Endothelial cell of umbilical vein (primary cell): Measurements from ENCODE around the gene ZFX. TPM values are rescaled to one million over a fixed set of nuclear protein-coding genes. Genes with fewer than 3 reads are reported as not detected.

Experiments
- BruUV-seq: library from RNA; stranded (reverse); fragments of 400-500 nt; replicated peaks from 2 replicates; lab custom pipeline; 2021; lab: Mats Ljungman, UMichigan
- CTCF ChIA-PET: fragments of 300-600, 350-600 bp; sonication (Branson Sonifier 250); formaldehyde crosslinking; loops from one replicate; lab custom pipeline; 2021; ENCODE audit warnings: antibody characterized with exemption, inconsistent platforms; lab: Charles Lee
- POLR2A ChIA-PET: fragments of 300-600, 350-600 bp; sonication (Branson Sonifier 250); formaldehyde crosslinking; loops from one replicate; lab custom pipeline; 2021; ENCODE audit warnings: antibody characterized with exemption, inconsistent platforms; lab: Charles Lee
- DNase-seq: peaks from one replicate; pipeline ENCODE4 v3.0.0-alpha.2; 2011; ENCODE audit warnings: low read depth, low spot score
- FAIRE-seq: peaks from 2 replicates; lab custom pipeline; 2011; peaks lifted over from hg19 to GRCh38; lab: Jason Lieb, UNC
- H2AFZ ChIP-seq: 2 replicates; pipeline ENCODE4 v1.6.0; 2012; ENCODE audit warnings: low read depth, low read length, control low read depth, inconsistent platforms
- H3K27ac ChIP-seq: 2 replicates; pipeline ENCODE4 v1.5.1; 2011; ENCODE audit warnings: low read depth, mild to moderate bottlenecking, control low read depth, low read length, moderate library complexity; ENCODE audit not compliant: insufficient read depth
- H3K27me3 ChIP-seq, 2 experiments: 2 replicates each; pipeline versions ENCODE4 v1.6.0 to v1.6.1; 2011; ENCODE audit warnings: low read length in 2 of 2, mixed read lengths in 1 of 2; ENCODE audit not compliant: control insufficient read depth in 2 of 2, insufficient read depth in 2 of 2
- H3K36me3 ChIP-seq, 2 experiments: 2 replicates in 1 of 2; 3 replicates in 1 of 2; pipeline ENCODE4 v1.5.1; 2011; ENCODE audit warnings: low read length in 2 of 2, mild to moderate bottlenecking in 1 of 2, moderate library complexity in 1 of 2; ENCODE audit not compliant: control insufficient read depth in 2 of 2, insufficient read depth in 2 of 2; ENCODE audit errors: extremely low read depth in 1 of 2
- H3K4me1 ChIP-seq: 3 replicates; pipeline ENCODE4 v1.5.1; 2011; ENCODE audit warnings: mild to moderate bottlenecking, low read length; ENCODE audit not compliant: control insufficient read depth, insufficient read depth; ENCODE audit errors: extremely low read depth
- H3K4me2 ChIP-seq: 2 replicates; pipeline ENCODE4 v1.6.1; 2011; ENCODE audit warnings: low read length, control low read depth, mixed read lengths; ENCODE audit not compliant: insufficient read depth
- H3K4me3 ChIP-seq, 3 experiments: fragments of 200-600 bp in 1 of 3; sonication (generic), shearing (Covaris generic) in 1 of 3; replicated peaks in 1 of 3; 2 replicates each; pipeline ENCODE4 v1.5.1; 2011 to 2016; ENCODE audit warnings: control low read depth in 3 of 3, low read length in 3 of 3, mild to moderate bottlenecking in 2 of 3, inconsistent platforms in 1 of 3, low read depth in 1 of 3, moderate library complexity in 1 of 3; ENCODE audit not compliant: insufficient read depth in 1 of 3
- H3K79me2 ChIP-seq: 2 replicates; pipeline ENCODE4 v1.6.0; 2012; ENCODE audit warnings: low read length, inconsistent platforms; ENCODE audit not compliant: control insufficient read depth, insufficient read depth
- H3K9ac ChIP-seq: replicated peaks from 2 replicates; pipeline ENCODE3; 2011; ENCODE audit warnings: low read length, control low read depth; ENCODE audit not compliant: insufficient read depth; ENCODE audit errors: extremely low read depth
- H3K9me1 ChIP-seq: replicated peaks from 3 replicates; pipeline ENCODE4 v1.6.0; 2011; ENCODE audit warnings: mild to moderate bottlenecking, low read length; ENCODE audit not compliant: control insufficient read depth, insufficient read depth; ENCODE audit errors: extremely low read depth
- H3K9me3 ChIP-seq: replicated peaks from 2 replicates; pipeline ENCODE4 v1.5.1; 2012; ENCODE audit warnings: low read length, inconsistent platforms; ENCODE audit not compliant: control insufficient read depth, insufficient read depth
- H4K20me1 ChIP-seq: replicated peaks from 2 replicates; pipeline ENCODE3; 2011; ENCODE audit warnings: mild to moderate bottlenecking, low read length; ENCODE audit not compliant: control insufficient read depth, insufficient read depth; ENCODE audit errors: extremely low read depth
- EZH2 ChIP-seq: IDR thresholded peaks from 2 replicates; pipeline ENCODE4 v1.6.1; 2012; ENCODE audit warnings: borderline replicate concordance, low read depth, mild to moderate bottlenecking, moderate library complexity, low read length, inconsistent platforms; ENCODE audit not compliant: severe bottlenecking
- FOS ChIP-seq: IDR thresholded peaks from 2 replicates; pipeline ENCODE4 v1.6.1; 2011; ENCODE audit warnings: mild to moderate bottlenecking, low read length, moderate library complexity, borderline replicate concordance; ENCODE audit not compliant: insufficient read depth
- GATA2 ChIP-seq: IDR thresholded peaks from 2 replicates; pipeline ENCODE4 v1.7.0; 2011; ENCODE audit warnings: low read depth, mild to moderate bottlenecking, moderate library complexity, mixed read lengths, low read length; ENCODE audit not compliant: insufficient read length, insufficient read depth
- JUN ChIP-seq: IDR thresholded peaks from 2 replicates; pipeline ENCODE4 v1.6.1; 2011; ENCODE audit warnings: borderline replicate concordance, low read depth; ENCODE audit not compliant: insufficient read length, insufficient read depth
- MYC ChIP-seq: IDR thresholded peaks from one replicate; pipeline ENCODE4 v1.6.1; 2011; ENCODE audit warnings: mild to moderate bottlenecking, low read depth, low read length
- POLR2A ChIP-seq: IDR thresholded peaks from 2 replicates; pipeline ENCODE4 v1.6.1; 2012; ENCODE audit warnings: low read depth, mild to moderate bottlenecking, control low read depth, low read length
- POLR2AphosphoS5 ChIP-seq: IDR thresholded peaks from 2 replicates; pipeline ENCODE4 v1.6.1; 2012; ENCODE audit warnings: low read depth, mild to moderate bottlenecking, control low read depth, low read length, moderate library complexity; ENCODE audit not compliant: insufficient read depth
- dilution Hi-C: fragments of 300-500 bp; cut with MboI; formaldehyde crosslinking; loops from one replicate; pipeline ENCODE4 v1.15.0; 2019; ENCODE audit warnings: low sequenced_read_pairs; ENCODE audit not compliant: extremely low pct_ligation_motif_present
- intact Hi-C: fragments of 100-400 bp; cut with micrococcal nuclease; formaldehyde crosslinking; loops from one replicate; pipeline ENCODE4 v1.10.0; 2022
- polyA plus RNA-seq, 4 experiments: library from polyadenylated mRNA; depleted of rRNA in 3 of 4; stranded (reverse) in 3 of 4; unstranded in 1 of 4; fragments of >200 nt; gene quantifications; 2 replicates each; pipeline versions ENCODE4 v1.2.1 to v1.2.3, GENCODE V29; 2011 to 2012; ENCODE audit warnings: missing spikeins in 1 of 4
- total RNA-seq: library from RNA; stranded (reverse); gene quantifications from 2 replicates; pipeline ENCODE4 v1.2.3, GENCODE V29; 2021
- TF ChIP-seq, protein P1 (sequence below), 2 donors: IDR thresholded peaks; 1 replicate in 1 of 2; 2 replicates in 1 of 2; pipeline ENCODE4 v1.5.1; 2011; ENCODE audit warnings: low read length in 2 of 2, mild to moderate bottlenecking in 2 of 2, moderate library complexity in 2 of 2, control low read depth in 1 of 2, inconsistent platforms in 1 of 2, low read depth in 1 of 2; ENCODE audit not compliant: insufficient read depth in 1 of 2; ENCODE audit errors: extremely low read depth in 1 of 2
- TF ChIP-seq, protein P2 (sequence below): IDR thresholded peaks from 2 replicates; pipeline ENCODE4 v1.6.1; 2011; ENCODE audit not compliant: insufficient read depth, insufficient read length

The ZFX gene
- total and polyA plus RNA-seq, 2 donors (not counting 3 experiments of a cell fraction or from before 2014, with no cell fraction given), result 11.4 to 34.1 TPM

DNA sequence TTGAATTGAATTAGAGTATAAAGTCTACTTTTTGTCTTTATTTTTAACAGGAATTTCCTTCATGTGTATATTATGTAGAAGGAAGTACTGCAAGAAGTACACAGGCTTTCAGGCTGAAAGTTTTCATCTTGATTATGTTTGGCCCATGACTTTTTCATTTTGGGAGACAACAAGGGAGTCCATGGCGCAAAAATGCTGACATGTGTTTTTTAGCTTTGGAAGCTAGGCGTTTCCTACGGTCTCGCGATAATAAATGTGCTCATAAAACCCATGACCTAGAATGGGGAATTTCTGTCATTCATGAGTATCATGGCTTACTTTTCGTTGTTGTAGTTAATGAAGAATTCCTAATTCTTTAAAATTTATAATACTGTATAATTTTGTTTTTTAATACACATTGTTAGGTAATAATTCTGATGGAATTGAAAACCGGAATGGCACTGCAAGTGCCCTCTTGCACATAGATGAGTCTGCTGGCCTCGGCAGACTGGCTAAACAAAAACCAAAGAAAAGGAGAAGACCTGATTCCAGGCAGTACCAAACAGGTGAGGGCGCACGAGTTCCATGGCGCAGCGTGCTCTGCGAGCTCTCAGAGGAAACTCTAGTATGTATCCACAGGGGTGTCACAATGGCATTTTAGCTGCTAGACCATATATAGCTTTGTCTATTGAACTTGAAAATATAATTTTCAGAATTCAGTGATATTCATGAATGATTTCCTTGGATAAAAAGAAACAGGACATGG is 59.1 kb downstream of the ZFX start:
- no peaks in the 10 kb centered on the region for H3K9me3 ChIP-seq
- H3K4me2 ChIP-seq, result no peak overlapping the region
- DNase-seq (no peak), FAIRE-seq (no peak)
- H2AFZ ChIP-seq, result no peak overlapping the region
- H3K4me1 ChIP-seq, result no peaks in the 10 kb centered on the region
- intact Hi-C loops, result no loop called here
- no peak for TF ChIP-seq EZH2
- no peak for TF ChIP-seq POLR2AphosphoS5
- no peak for TF ChIP-seq POLR2A
- no peak for TF ChIP-seq GATA2
- no peak for TF ChIP-seq JUN
- TF ChIP-seq, protein P1, sequence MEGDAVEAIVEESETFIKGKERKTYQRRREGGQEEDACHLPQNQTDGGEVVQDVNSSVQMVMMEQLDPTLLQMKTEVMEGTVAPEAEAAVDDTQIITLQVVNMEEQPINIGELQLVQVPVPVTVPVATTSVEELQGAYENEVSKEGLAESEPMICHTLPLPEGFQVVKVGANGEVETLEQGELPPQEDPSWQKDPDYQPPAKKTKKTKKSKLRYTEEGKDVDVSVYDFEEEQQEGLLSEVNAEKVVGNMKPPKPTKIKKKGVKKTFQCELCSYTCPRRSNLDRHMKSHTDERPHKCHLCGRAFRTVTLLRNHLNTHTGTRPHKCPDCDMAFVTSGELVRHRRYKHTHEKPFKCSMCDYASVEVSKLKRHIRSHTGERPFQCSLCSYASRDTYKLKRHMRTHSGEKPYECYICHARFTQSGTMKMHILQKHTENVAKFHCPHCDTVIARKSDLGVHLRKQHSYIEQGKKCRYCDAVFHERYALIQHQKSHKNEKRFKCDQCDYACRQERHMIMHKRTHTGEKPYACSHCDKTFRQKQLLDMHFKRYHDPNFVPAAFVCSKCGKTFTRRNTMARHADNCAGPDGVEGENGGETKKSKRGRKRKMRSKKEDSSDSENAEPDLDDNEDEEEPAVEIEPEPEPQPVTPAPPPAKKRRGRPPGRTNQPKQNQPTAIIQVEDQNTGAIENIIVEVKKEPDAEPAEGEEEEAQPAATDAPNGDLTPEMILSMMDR (IDR thresholded peaks at IDR 0.05; ENCODE audit: extremely low read depth in 1 of 2, insufficient read depth in 1 of 2, low read depth in 1 of 2, low read length in 2 of 2), result no peak
- TF ChIP-seq, protein P2, sequence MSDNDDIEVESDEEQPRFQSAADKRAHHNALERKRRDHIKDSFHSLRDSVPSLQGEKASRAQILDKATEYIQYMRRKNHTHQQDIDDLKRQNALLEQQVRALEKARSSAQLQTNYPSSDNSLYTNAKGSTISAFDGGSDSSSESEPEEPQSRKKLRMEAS, result no peak
- no peak for TF ChIP-seq MYC
- TF ChIP-seq FOS, result no peak
- peaks cover 17% of the 10 kb centered on the region for H3K79me2 ChIP-seq
- H3K9ac ChIP-seq, result no peak overlapping the region
- peaks cover 0 to 10% of the 10 kb centered on the region in 2 experiments for H3K36me3 ChIP-seq
- no peaks in the 10 kb centered on the region for H3K9me1 ChIP-seq
- BruUV-seq, result no TSS peak
- H4K20me1 ChIP-seq, result no peaks in the 10 kb centered on the region
- dilution Hi-C loops, result no loop called here
- POLR2A ChIA-PET, result no interaction called here
- no peak overlapping the region for H3K27ac ChIP-seq
- H3K27me3 ChIP-seq, result no peaks in the 10 kb centered on the region
- CTCF ChIA-PET, result no interaction called here
- no peak overlapping the region for H3K4me3 ChIP-seq
